PFSK-1 (cell line): ENCODE results near the gene CTSZ.

Source experiments
- FOXP2 ChIP-seq: optimal IDR thresholded peaks from 2 replicates; pipeline ENCODE3; 2011; ENCODE audit warnings: borderline replicate concordance, control low read depth, inconsistent platforms; ENCODE audit not compliant: insufficient read depth; ENCODE audit errors: extremely low read length, extremely low read depth
- POLR2AphosphoS5 ChIP-seq: IDR thresholded peaks from 2 replicates; pipeline ENCODE4 v1.6.1; 2012; ENCODE audit warnings: low read depth, mild to moderate bottlenecking, control low read depth, low read length, moderate library complexity
- SIN3A ChIP-seq: IDR thresholded peaks from 2 replicates; pipeline ENCODE4 v1.6.1; 2012; ENCODE audit warnings: mild to moderate bottlenecking, low read length, moderate library complexity, borderline replicate concordance; ENCODE audit not compliant: insufficient read depth
- TAF1 ChIP-seq: IDR thresholded peaks from 2 replicates; pipeline ENCODE4 v1.6.1; 2012; ENCODE audit warnings: low read length, control low read depth, borderline replicate concordance; ENCODE audit not compliant: insufficient read depth
- TF ChIP-seq, protein P1 (sequence below), 2 experiments: IDR thresholded peaks; 2 replicates each; pipeline versions ENCODE4 v1.6.1 to v1.8.0; 2011 to 2012; ENCODE audit warnings: low read depth in 2 of 2, low read length in 2 of 2, control low read depth in 1 of 2, inconsistent platforms in 1 of 2, mild to moderate bottlenecking in 1 of 2, moderate library complexity in 1 of 2; ENCODE audit not compliant: insufficient read depth in 1 of 2

DNA sequence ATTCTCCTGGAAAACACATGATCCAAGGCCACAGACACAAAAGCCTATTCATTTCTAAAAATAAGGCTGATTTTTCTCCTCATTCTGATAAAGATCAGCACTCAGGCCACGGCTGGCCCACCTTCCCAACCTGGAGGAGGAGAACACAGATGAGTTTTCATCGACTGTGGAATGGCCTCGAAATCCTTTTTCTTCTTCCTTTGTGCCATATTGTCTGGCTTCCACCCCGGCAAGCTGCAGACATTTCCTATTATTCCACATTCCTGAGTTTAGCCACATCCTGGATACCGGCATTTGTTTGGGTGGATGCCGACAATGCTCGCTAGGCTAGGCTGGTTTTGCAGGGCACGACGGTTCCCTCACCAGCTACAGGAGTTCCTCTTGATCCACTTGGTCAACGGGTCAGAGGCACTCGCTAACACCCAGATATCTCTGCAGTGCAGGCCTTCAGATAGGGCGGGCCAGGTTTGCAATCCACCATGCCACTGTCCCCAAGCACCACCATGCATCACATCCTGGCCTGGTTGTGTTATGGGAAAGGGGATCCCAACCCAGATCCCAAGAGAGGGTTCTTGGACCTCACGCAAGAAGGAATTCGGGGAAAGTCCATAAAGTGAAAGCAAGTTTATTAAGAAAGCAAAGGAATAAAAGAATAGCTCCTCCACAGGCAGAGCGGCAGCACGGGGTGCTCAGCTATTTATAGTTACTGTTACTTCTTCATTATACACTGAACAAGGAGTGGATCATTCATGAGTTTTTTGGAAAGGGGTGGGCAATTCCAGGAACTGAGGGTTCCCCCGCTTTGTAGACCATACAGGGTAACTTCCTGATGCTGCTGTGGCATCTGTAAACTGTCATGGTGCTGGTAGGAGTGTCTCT lies 4.2 kb upstream of the CTSZ start:
- TF ChIP-seq POLR2AphosphoS5 = no peak
- TF ChIP-seq, protein P1, sequence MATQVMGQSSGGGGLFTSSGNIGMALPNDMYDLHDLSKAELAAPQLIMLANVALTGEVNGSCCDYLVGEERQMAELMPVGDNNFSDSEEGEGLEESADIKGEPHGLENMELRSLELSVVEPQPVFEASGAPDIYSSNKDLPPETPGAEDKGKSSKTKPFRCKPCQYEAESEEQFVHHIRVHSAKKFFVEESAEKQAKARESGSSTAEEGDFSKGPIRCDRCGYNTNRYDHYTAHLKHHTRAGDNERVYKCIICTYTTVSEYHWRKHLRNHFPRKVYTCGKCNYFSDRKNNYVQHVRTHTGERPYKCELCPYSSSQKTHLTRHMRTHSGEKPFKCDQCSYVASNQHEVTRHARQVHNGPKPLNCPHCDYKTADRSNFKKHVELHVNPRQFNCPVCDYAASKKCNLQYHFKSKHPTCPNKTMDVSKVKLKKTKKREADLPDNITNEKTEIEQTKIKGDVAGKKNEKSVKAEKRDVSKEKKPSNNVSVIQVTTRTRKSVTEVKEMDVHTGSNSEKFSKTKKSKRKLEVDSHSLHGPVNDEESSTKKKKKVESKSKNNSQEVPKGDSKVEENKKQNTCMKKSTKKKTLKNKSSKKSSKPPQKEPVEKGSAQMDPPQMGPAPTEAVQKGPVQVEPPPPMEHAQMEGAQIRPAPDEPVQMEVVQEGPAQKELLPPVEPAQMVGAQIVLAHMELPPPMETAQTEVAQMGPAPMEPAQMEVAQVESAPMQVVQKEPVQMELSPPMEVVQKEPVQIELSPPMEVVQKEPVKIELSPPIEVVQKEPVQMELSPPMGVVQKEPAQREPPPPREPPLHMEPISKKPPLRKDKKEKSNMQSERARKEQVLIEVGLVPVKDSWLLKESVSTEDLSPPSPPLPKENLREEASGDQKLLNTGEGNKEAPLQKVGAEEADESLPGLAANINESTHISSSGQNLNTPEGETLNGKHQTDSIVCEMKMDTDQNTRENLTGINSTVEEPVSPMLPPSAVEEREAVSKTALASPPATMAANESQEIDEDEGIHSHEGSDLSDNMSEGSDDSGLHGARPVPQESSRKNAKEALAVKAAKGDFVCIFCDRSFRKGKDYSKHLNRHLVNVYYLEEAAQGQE (IDR thresholded peaks at IDR 0.05; ENCODE audit: insufficient read depth in 1 of 2, low read depth in 2 of 2, low read length in 2 of 2) = no peak
- TF ChIP-seq SIN3A = peak; percentile 34; the same call in 1 of the 2 replicates
- TF ChIP-seq TAF1 = no peak
- TF ChIP-seq FOXP2 = no peak
